GM11168 (cell line): Measurements from ENCODE around the gene TNFRSF1B.

Experiments used
- in situ Hi-C: fragments of 300-500 bp; cut with MboI; formaldehyde crosslinking; loops from one replicate; pipeline ENCODE4 v1.12.0; 2022; ENCODE audit warnings: low sequenced_read_pairs; ENCODE audit not compliant: unreplicated experiment

Gene TNFRSF1B

GRCh38 chr1:12166834-12167492, at the start of gene TNFRSF1B:
Gene TNFRSF1B (plus strand): TSS chr1:12166991. CDS start chr1:12167092, 101 bp downstream.
- in situ Hi-C loops = no loop called here

GRCh38 chr1:12121212-12122003, 45.4 kb upstream of the TNFRSF1B start:
- in situ Hi-C loops = loop anchor here (25.0 kb wide), 1 partner anchor 491 kb away; the partner anchor contains the start of gene DHRS3

GRCh38 chr1:12123172-12123571, 43.6 kb upstream of the TNFRSF1B start:
- in situ Hi-C loops = loop anchor here (25.0 kb wide), 1 partner anchor 489 kb away; the partner anchor contains the start of gene DHRS3

- in situ Hi-C loops = loop anchor here (5.0 to 25.0 kb wide), 2 partner anchors 87 to 487 kb away; partner anchors contain the start of gene DHRS3
These were observed 41.9 kb upstream of the TNFRSF1B start for GRCh38 chr1:12124693-12125421.

- in situ Hi-C loops = loop anchor here (5.0 kb wide), 1 partner anchor 87 kb away; no protein-coding TSS in a partner anchor
These were observed 41.1 kb upstream of the TNFRSF1B start for GRCh38 chr1:12125422-12126355.

GRCh38 chr1:12126781-12127180, 40.0 kb upstream of the TNFRSF1B start:
- in situ Hi-C loops = loop anchor here (5.0 kb wide), 1 partner anchor 86 kb away; no protein-coding TSS in a partner anchor

GRCh38 chr1:12127206-12127810, 39.5 kb upstream of the TNFRSF1B start:
- in situ Hi-C loops = loop anchor here (5.0 kb wide), 1 partner anchor 85 kb away; no protein-coding TSS in a partner anchor

- in situ Hi-C loops = loop anchor here (5.0 kb wide), 1 partner anchor 84 kb away; no protein-coding TSS in a partner anchor
These were observed 38.7 kb upstream of the TNFRSF1B start for GRCh38 chr1:12128120-12128519.

- in situ Hi-C loops = loop anchor here (5.0 kb wide), 1 partner anchor 83 kb away; no protein-coding TSS in a partner anchor
These were observed 37.2 kb upstream of the TNFRSF1B start for GRCh38 chr1:12129624-12130023.

- in situ Hi-C loops = no loop called here
These were observed 36.2 kb upstream of the TNFRSF1B start for GRCh38 chr1:12130466-12131130.

GRCh38 chr1:12132078-12132477, 34.7 kb upstream of the TNFRSF1B start:
- in situ Hi-C loops = no loop called here

GRCh38 chr1:12134716-12135115, 32.1 kb upstream of the TNFRSF1B start:
- in situ Hi-C loops = no loop called here

- in situ Hi-C loops = no loop called here
These were observed 31.2 kb upstream of the TNFRSF1B start for GRCh38 chr1:12135612-12136011.

- in situ Hi-C loops = no loop called here
These were observed 29.7 kb upstream of the TNFRSF1B start for GRCh38 chr1:12136916-12137610.

GRCh38 chr1:12138196-12139168, 28.3 kb upstream of the TNFRSF1B start:
- in situ Hi-C loops = no loop called here

GRCh38 chr1:12140016-12140415, 26.8 kb upstream of the TNFRSF1B start:
- in situ Hi-C loops = no loop called here
